Neuronal stem cell (in vitro differentiated cells): Measurements from ENCODE around the gene HSPB9.
A peak's percentile ranks its signal among the peaks of the same experiment; 100 is the strongest.

Experiments
- DNase-seq: peaks from one replicate; pipeline ENCODE4 v3.0.0-alpha.2; 2013; ENCODE audit warnings: low spot score
- H2AFZ ChIP-seq: one replicate; pipeline ENCODE4 v1.6.1; 2013; ENCODE audit warnings: mild to moderate bottlenecking, low read length, inconsistent platforms
- H2AK5ac ChIP-seq: 2 replicates; pipeline ENCODE4 v1.6.1; 2013; ENCODE audit warnings: low read depth, mild to moderate bottlenecking, inconsistent platforms, low read length, moderate library complexity, mixed read lengths
- H2BK120ac ChIP-seq: 2 replicates; pipeline ENCODE4 v1.6.1; 2013; ENCODE audit warnings: low read depth, mild to moderate bottlenecking, inconsistent platforms, low read length, moderate library complexity, mixed read lengths
- H2BK12ac ChIP-seq: one replicate; pipeline ENCODE4 v1.6.1; 2013; ENCODE audit warnings: low read length, inconsistent platforms
- H2BK15ac ChIP-seq: 2 replicates; pipeline ENCODE4 v1.6.1; 2013; ENCODE audit warnings: mild to moderate bottlenecking, low read length, inconsistent platforms, mixed read lengths
- H2BK5ac ChIP-seq: one replicate; pipeline ENCODE4 v1.6.1; 2013; ENCODE audit warnings: inconsistent platforms, mild to moderate bottlenecking, low read length, moderate library complexity
- H3K14ac ChIP-seq: one replicate; pipeline ENCODE4 v1.6.1; 2013; ENCODE audit warnings: low read length, inconsistent platforms
- H3K18ac ChIP-seq: 2 replicates; pipeline ENCODE4 v1.6.1; 2013; ENCODE audit warnings: low read length, inconsistent platforms
- H3K23ac ChIP-seq: 2 replicates; pipeline ENCODE4 v1.6.1; 2013; ENCODE audit warnings: low read depth, mild to moderate bottlenecking, mixed read lengths, low read length, inconsistent platforms; ENCODE audit not compliant: poor library complexity
- H3K27ac ChIP-seq: replicated peaks from 3 replicates; pipeline ENCODE4 v1.5.1; 2013; ENCODE audit warnings: low read length, inconsistent platforms
- H3K27me3 ChIP-seq, 3 experiments: 2 replicates each; pipeline ENCODE4 v1.6.1; 2013; ENCODE audit warnings: low read length in 3 of 3, mild to moderate bottlenecking in 2 of 3, inconsistent platforms in 1 of 3, low read depth in 1 of 3, mixed read lengths in 1 of 3, moderate library complexity in 1 of 3; ENCODE audit not compliant: control insufficient read depth in 3 of 3, insufficient read depth in 3 of 3
- H3K36me3 ChIP-seq, 2 donors: replicated peaks in 1 of 2; 2 replicates each; pipeline ENCODE4 v1.6.1; 2013; ENCODE audit warnings: low read length in 2 of 2; ENCODE audit not compliant: control insufficient read depth in 2 of 2, insufficient read depth in 2 of 2
- H3K4ac ChIP-seq: 2 replicates; pipeline ENCODE4 v1.6.1; 2013; ENCODE audit warnings: inconsistent platforms, mild to moderate bottlenecking, low read length, moderate library complexity
- H3K4me1 ChIP-seq, 2 donors: 1 replicate in 1 of 2; 2 replicates in 1 of 2; pipeline ENCODE4 v1.6.1; 2013; ENCODE audit warnings: low read length in 2 of 2, low read depth in 1 of 2; ENCODE audit not compliant: control insufficient read depth in 2 of 2, insufficient read depth in 1 of 2
- H3K4me2 ChIP-seq: one replicate; pipeline ENCODE4 v1.6.1; 2013; ENCODE audit warnings: mild to moderate bottlenecking, low read length, inconsistent platforms; ENCODE audit not compliant: insufficient read depth, poor library complexity, severe bottlenecking
- H3K4me3 ChIP-seq, 2 donors: 2 replicates each; pipeline ENCODE4 v1.5.1; 2013; ENCODE audit warnings: low read length in 2 of 2, mild to moderate bottlenecking in 2 of 2, inconsistent platforms in 1 of 2, moderate library complexity in 1 of 2
- H3K79me1 ChIP-seq: one replicate; pipeline ENCODE4 v1.6.1; 2013; ENCODE audit warnings: low read depth, mild to moderate bottlenecking, inconsistent platforms, low read length, moderate library complexity
- H3K9ac ChIP-seq: one replicate; pipeline ENCODE4 v1.6.1; 2013; ENCODE audit warnings: mild to moderate bottlenecking, low read depth, low read length, inconsistent platforms; ENCODE audit not compliant: poor library complexity
- H3K9me3 ChIP-seq, 2 donors: replicated peaks in 1 of 2; 2 replicates each; pipeline versions ENCODE3 to v1.6.1; 2013; ENCODE audit warnings: low read length in 2 of 2, mild to moderate bottlenecking in 2 of 2, inconsistent platforms in 1 of 2, low read depth in 1 of 2, mixed read lengths in 1 of 2, moderate library complexity in 1 of 2; ENCODE audit not compliant: control insufficient read depth in 2 of 2, insufficient read depth in 1 of 2
- H4K8ac ChIP-seq: one replicate; pipeline ENCODE4 v1.6.1; 2013; ENCODE audit warnings: low read depth, mild to moderate bottlenecking, inconsistent platforms, low read length, moderate library complexity
- H4K91ac ChIP-seq: one replicate; pipeline ENCODE4 v1.6.1; 2013; ENCODE audit warnings: low read length, low read depth, mild to moderate bottlenecking, inconsistent platforms; ENCODE audit not compliant: poor library complexity
- WGBS, 2 donors: extraction: QIAGEN DNeasy Blood & Tissue Kit; methylation state at CpG; one replicate each; pipeline ENCODE4 v1.1.7; 2013; ENCODE audit warnings: missing lambda C conversion rate in 2 of 2, mixed read lengths in 1 of 2; ENCODE audit not compliant: insufficient read length in 2 of 2, insufficient replicate concordance in 1 of 2; ENCODE audit errors: extremely low coverage in 2 of 2; 5-methylcytosine and 5-hydroxymethylcytosine counted together

HSPB9 gene

DNA sequence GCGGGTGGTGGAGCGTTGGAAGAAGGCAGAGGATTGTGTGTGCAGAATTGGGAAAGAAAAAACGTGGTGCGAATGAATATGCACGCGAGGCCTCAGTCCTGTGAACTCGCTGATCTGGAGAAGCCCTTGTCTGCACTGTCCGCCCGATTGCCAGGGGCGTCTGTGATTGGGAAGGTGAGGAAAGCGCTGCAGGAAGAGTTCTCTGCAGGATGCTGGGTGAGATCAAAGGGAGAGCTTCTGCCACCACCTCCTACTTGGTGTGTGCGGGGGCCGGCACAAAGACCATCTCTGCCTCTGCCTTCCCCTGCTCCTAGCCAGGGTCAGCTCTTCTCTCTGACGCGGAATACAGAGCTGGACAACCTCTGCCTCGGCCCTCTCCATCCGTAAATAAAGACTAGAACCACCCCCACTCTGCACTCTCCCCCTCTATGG lies 33.0 kb downstream of the HSPB9 start:
- no peak overlapping the region for H2BK12ac ChIP-seq
- H3K27ac ChIP-seq, result no peak overlapping the region
- H3K23ac ChIP-seq, result no peak overlapping the region
- no CpG with 5 or more reads among the region's 17 CpGs for WGBS, 2 donors
- peak overlapping the region; percentile 77 for H2AFZ ChIP-seq
- peaks cover 11% of the 10 kb centered on the region for H3K79me1 ChIP-seq
- H4K8ac ChIP-seq, result no peak overlapping the region
- peak overlapping the region; percentile 28 to 71 for H3K4me3 ChIP-seq
- H3K14ac ChIP-seq, result no peak overlapping the region
- DNase-seq, result no peak
- peaks cover 0 to 15% of the 10 kb centered on the region in 2 donors for H3K36me3 ChIP-seq
- H2BK120ac ChIP-seq, result no peak overlapping the region
- no peak overlapping the region for H3K18ac ChIP-seq
- peak overlapping the region; percentile 47 for H3K4me2 ChIP-seq
- no peak overlapping the region for H3K9ac ChIP-seq
- peak overlapping the region; percentile 21 for H2BK15ac ChIP-seq
- H2AK5ac ChIP-seq, result peak overlapping the region; percentile 88
- H4K91ac ChIP-seq, result no peak overlapping the region
- no peak overlapping the region for H2BK5ac ChIP-seq
- no peaks in the 10 kb centered on the region for H3K27me3 ChIP-seq
- H3K4ac ChIP-seq, result no peak overlapping the region
- H3K9me3 ChIP-seq, result no peaks in the 10 kb centered on the region
- peaks cover 12 to 22% of the 10 kb centered on the region in 2 donors for H3K4me1 ChIP-seq

DNA sequence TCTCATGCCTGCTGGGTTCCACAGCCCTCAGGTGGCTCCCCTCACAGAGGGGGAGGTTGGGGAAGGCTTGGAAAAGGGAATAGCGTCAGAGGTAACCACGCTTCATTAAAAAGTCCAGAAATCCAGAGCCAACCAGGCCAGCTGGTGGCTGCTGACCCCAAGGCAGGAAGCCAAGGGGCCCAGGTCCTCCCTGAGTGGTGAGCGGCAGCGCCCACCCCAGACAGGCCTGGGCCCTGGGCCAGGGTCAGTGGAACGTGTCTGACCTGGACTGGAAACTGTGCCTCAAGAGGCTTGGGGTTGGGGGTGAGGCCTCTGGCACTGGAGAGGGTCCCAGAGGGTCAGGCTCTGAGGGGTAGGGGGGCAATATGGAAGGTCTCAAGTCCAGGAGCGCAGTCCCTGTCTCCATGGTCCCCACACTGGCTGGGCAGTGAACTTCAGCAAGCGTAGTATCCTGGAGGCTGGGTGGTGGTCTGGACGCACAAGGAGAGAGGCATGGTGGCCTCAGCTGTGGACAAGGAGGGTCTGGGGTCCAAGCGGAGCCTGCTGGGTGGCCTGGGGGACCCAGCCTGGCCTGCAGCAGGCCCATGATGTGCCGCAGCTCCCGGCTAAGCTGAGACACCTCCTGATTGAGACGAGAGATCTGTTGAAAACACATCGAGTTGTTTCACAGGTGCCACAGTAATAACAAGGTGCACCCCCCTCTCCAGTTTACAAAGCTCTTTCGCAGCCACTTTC lies 37.4 kb downstream of the HSPB9 start:
- H2BK15ac ChIP-seq, result peak overlapping the region; percentile 58
- H4K91ac ChIP-seq, result no peak overlapping the region
- no peak overlapping the region for H3K4me3 ChIP-seq
- H2BK120ac ChIP-seq, result no peak overlapping the region
- H3K9ac ChIP-seq, result no peak overlapping the region
- H3K18ac ChIP-seq, result peak overlapping the region; percentile 64
- H3K27ac ChIP-seq, result no peak overlapping the region
- H3K36me3 ChIP-seq, result no peaks in the 10 kb centered on the region
- H3K27me3 ChIP-seq, result peaks cover 0 to 5% (median 0%) of the 10 kb centered on the region in 3 experiments
- peak overlapping the region; percentile 41 for H2BK12ac ChIP-seq
- peak overlapping the region; percentile 60 for H2AFZ ChIP-seq
- peak overlapping the region; percentile 3 for H2AK5ac ChIP-seq
- no peak for DNase-seq
- H3K79me1 ChIP-seq, result peaks cover 2% of the 10 kb centered on the region
- H4K8ac ChIP-seq, result no peak overlapping the region
- H3K4me2 ChIP-seq, result no peak overlapping the region
- peaks cover 4 to 13% of the 10 kb centered on the region in 2 donors for H3K4me1 ChIP-seq
- no peaks in the 10 kb centered on the region for H3K9me3 ChIP-seq
- H3K23ac ChIP-seq, result peak overlapping the region; percentile 43
- no peak overlapping the region for H2BK5ac ChIP-seq
- no CpG with 5 or more reads among the region's 14 CpGs for WGBS, 2 donors
- no peak overlapping the region for H3K14ac ChIP-seq
- H3K4ac ChIP-seq, result no peak overlapping the region

DNA sequence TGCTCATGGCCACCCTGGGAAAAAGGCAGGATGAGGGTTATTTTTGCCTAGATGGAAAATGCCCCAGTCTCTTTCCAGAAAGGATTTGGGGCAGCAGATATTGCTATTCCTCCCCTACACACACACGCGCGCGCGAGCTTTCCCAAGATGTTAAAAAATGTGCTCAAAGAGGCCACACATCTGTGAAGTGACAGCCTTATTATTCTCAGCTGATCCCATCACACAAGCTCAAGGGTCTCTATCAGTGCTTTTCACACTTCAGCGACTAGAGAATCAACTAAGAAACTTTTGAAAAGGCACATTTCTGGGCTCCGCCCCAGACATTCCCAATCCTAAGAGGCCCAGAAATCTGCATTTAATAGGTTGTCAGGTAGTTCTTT lies 37.9 kb downstream of the HSPB9 start:
- peak overlapping the region; percentile 60 for H2AFZ ChIP-seq
- no peaks in the 10 kb centered on the region for H3K36me3 ChIP-seq
- H3K14ac ChIP-seq, result no peak overlapping the region
- H3K27me3 ChIP-seq, result peaks cover 0 to 5% (median 0%) of the 10 kb centered on the region in 3 experiments
- H3K9me3 ChIP-seq, result no peaks in the 10 kb centered on the region
- H2BK15ac ChIP-seq, result no peak overlapping the region
- no peak overlapping the region for H3K4me3 ChIP-seq
- H2BK120ac ChIP-seq, result no peak overlapping the region
- no peak overlapping the region for H3K9ac ChIP-seq
- no peak overlapping the region for H2BK12ac ChIP-seq
- H3K23ac ChIP-seq, result no peak overlapping the region
- H3K4me2 ChIP-seq, result no peak overlapping the region
- H3K27ac ChIP-seq, result no peak overlapping the region
- no peak overlapping the region for H4K8ac ChIP-seq
- no peak overlapping the region for H3K18ac ChIP-seq
- no peak overlapping the region for H3K4ac ChIP-seq
- DNase-seq, result no peak
- no peak overlapping the region for H2AK5ac ChIP-seq
- H3K79me1 ChIP-seq, result peaks cover 4% of the 10 kb centered on the region
- no peak overlapping the region for H2BK5ac ChIP-seq
- WGBS, 2 donors, result no CpG with 5 or more reads among the region's 7 CpGs
- H3K4me1 ChIP-seq, result peaks cover 2 to 13% of the 10 kb centered on the region in 2 donors
- no peak overlapping the region for H4K91ac ChIP-seq

DNA sequence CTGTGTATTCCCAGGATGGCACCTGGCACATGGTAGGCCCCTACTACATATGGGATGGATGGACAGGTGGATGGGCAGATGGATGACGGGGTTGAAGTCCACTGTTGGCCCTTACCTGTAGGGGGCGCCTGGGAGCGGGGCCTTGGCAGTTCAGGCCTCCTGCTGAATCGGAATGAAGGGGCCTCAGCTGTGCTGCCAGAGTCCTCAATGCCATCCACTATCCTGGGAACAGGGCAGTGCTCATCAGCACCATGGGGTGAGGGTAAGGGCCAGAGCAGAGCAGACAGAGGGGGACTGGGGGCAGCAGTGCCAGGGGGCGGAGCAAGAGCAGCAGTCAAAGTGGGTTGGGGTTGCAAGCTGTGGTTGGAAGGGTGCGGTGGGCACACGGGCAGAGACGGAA lies 40.5 kb downstream of the HSPB9 start:
- Histone ChIP-seq H3K4me2 (no peak overlapping the region), H3K79me1 (peaks cover 5% of the 10 kb centered on the region), H3K4ac (no peak overlapping the region), H3K4me1 (peaks cover 3 to 13% of the 10 kb centered on the region in 2 donors), H3K27me3 (peaks cover 0 to 9% (median 0%) of the 10 kb centered on the region in 3 experiments), H2BK12ac (no peak overlapping the region), H3K23ac (peak overlapping the region; percentile 6), H2BK15ac (no peak overlapping the region), H4K91ac (no peak overlapping the region), H3K36me3 (no peaks in the 10 kb centered on the region), H2AK5ac (peak overlapping the region; percentile 1), H3K14ac (no peak overlapping the region), H3K9ac (peak overlapping the region; percentile 30), H2BK5ac (no peak overlapping the region), H2BK120ac (no peak overlapping the region), H3K9me3 (peaks cover 0 to 1% of the 10 kb centered on the region in 2 donors), H3K4me3 (no peak overlapping the region), H4K8ac (no peak overlapping the region), H2AFZ (peak overlapping the region; percentile 54), H3K27ac (no peak overlapping the region), H3K18ac (no peak overlapping the region)
- WGBS, 2 donors, result no CpG with 5 or more reads among the region's 8 CpGs
- DNase-seq, result no peak
